ENCODE results near the gene SLC4A4. TPM values are rescaled to one million over a fixed set of nuclear protein-coding genes. Genes with fewer than 3 reads are reported as not detected.

The SLC4A4 gene
- total RNA-seq = 13.0 and 24.8 TPM in 2 replicates

DNA sequence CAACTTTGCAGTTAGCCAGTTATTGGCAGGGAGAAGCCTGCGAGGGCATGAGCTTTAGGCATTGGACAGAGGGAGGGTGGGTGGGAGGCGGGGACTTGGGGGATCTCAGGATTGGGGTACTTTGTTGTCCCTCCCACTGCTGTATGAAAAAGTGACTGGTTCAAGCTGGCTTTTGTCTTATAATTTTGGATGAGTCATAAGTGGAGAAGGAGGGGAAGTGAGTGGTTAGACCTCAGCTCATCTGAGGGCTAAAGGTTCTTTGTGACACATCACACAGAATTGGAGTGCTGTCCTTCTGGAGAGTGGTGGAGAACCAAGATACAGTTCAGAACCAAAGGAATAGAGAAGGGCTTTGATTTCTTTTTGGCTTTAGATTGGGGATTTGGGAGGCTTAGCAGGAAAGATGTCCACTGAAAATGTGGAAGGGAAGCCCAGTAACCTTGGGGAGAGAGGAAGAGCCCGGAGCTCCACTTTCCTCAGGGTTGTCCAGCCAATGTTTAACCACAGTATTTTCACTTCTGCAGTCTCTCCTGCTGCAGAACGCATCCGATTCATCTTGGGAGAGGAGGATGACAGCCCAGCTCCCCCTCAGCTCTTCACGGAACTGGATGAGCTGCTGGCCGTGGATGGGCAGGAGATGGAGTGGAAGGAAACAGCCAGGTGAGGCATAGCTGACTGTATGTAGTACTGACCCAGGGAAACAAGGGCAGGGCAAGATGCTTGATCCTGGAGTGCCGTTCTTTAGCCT lies at the start of gene SLC4A4:
SLC4A4 (plus strand) TSS at position 175 of the 748 bp plus-strand sequence.
- Histone ChIP-seq H2AFZ (ENCODE audit: low read length) (no peak within 1 kb of the TSS), H3K4me2 (ENCODE audit: insufficient read depth, low read length) (peak within 1 kb of the TSS; percentile 42), H3K36me3 (ENCODE audit: insufficient read depth, low read length) (no peaks in the 10 kb centered on the region), H3K4me1 (ENCODE audit: insufficient read depth, low read length) (peaks cover 11% of the 10 kb centered on the region), H4K20me1 (ENCODE audit: insufficient read depth, low read length) (no peaks in the 10 kb centered on the region), H3K27me3 (ENCODE audit: insufficient read depth, low read length) (no peaks in the 10 kb centered on the region), H3K4me3 (ENCODE audit: insufficient read depth, low read length) (no peak within 1 kb of the TSS), H3K79me2 (ENCODE audit: insufficient read depth, low read length) (peaks cover 3% of the 10 kb centered on the region), H3K27ac (ENCODE audit: low read depth, low read length) (no peak within 1 kb of the TSS), H3K9me3 (ENCODE audit: low read depth, low read length) (no peaks in the 10 kb centered on the region)
- DNase-seq (ENCODE audit: insufficient read length, low spot score, missing footprints) = peak; percentile 85
- TF ChIP-seq, protein P1, sequence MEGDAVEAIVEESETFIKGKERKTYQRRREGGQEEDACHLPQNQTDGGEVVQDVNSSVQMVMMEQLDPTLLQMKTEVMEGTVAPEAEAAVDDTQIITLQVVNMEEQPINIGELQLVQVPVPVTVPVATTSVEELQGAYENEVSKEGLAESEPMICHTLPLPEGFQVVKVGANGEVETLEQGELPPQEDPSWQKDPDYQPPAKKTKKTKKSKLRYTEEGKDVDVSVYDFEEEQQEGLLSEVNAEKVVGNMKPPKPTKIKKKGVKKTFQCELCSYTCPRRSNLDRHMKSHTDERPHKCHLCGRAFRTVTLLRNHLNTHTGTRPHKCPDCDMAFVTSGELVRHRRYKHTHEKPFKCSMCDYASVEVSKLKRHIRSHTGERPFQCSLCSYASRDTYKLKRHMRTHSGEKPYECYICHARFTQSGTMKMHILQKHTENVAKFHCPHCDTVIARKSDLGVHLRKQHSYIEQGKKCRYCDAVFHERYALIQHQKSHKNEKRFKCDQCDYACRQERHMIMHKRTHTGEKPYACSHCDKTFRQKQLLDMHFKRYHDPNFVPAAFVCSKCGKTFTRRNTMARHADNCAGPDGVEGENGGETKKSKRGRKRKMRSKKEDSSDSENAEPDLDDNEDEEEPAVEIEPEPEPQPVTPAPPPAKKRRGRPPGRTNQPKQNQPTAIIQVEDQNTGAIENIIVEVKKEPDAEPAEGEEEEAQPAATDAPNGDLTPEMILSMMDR (IDR thresholded peaks at IDR 0.05; ENCODE audit: extremely low read depth, low read depth, low read length) = no peak

- Histone ChIP-seq H4K20me1 (ENCODE audit: insufficient read depth, low read length) (no peaks in the 10 kb centered on the region), H3K4me3 (ENCODE audit: insufficient read depth, low read length) (no peak overlapping the region), H3K79me2 (ENCODE audit: insufficient read depth, low read length) (peaks cover 35% of the 10 kb centered on the region), H3K9me3 (ENCODE audit: low read depth, low read length) (no peaks in the 10 kb centered on the region), H3K27me3 (ENCODE audit: insufficient read depth, low read length) (no peaks in the 10 kb centered on the region), H3K36me3 (ENCODE audit: insufficient read depth, low read length) (no peaks in the 10 kb centered on the region), H3K27ac (ENCODE audit: low read depth, low read length) (peak overlapping the region; percentile 90), H3K4me2 (ENCODE audit: insufficient read depth, low read length) (peak overlapping the region; percentile 44), H3K4me1 (ENCODE audit: insufficient read depth, low read length) (peaks cover 55% of the 10 kb centered on the region), H2AFZ (ENCODE audit: low read length) (peak overlapping the region; percentile 7)
- TF ChIP-seq, protein P1 (IDR thresholded peaks at IDR 0.05; ENCODE audit: extremely low read depth, low read depth, low read length) = no peak
- no peak for DNase-seq (ENCODE audit: insufficient read length, low spot score, missing footprints)
Measured at GRCh38 chr4:71290074-71290473, 48.7 kb upstream of the SLC4A4 start.

DNA sequence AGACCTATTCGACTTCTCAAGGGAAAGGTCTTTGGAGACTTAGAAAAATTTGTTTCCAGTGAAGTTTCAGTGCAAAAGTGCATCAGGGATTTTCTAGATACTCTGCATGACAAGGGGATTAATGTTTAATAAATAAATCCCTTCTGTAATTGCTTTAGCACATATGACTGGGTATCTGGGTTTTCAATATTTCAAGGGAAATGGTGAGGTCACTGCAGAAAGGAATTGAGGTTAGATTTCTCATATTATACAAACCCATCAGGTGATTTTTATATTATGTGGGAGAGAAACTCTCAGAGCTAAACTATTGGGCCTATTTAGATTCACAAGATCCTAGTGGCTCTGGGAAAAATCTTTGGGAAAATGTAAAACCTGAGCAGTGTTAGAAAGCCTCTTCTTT lies 48.3 kb upstream of the SLC4A4 start:
- Histone ChIP-seq H4K20me1 (ENCODE audit: insufficient read depth, low read length) (no peaks in the 10 kb centered on the region), H3K4me2 (ENCODE audit: insufficient read depth, low read length) (peak overlapping the region; percentile 44), H3K79me2 (ENCODE audit: insufficient read depth, low read length) (peaks cover 31% of the 10 kb centered on the region), H3K9me3 (ENCODE audit: low read depth, low read length) (no peaks in the 10 kb centered on the region), H2AFZ (ENCODE audit: low read length) (peak overlapping the region; percentile 7), H3K4me3 (ENCODE audit: insufficient read depth, low read length) (no peak overlapping the region), H3K27ac (ENCODE audit: low read depth, low read length) (peak overlapping the region; percentile 90), H3K36me3 (ENCODE audit: insufficient read depth, low read length) (no peaks in the 10 kb centered on the region), H3K4me1 (ENCODE audit: insufficient read depth, low read length) (peaks cover 59% of the 10 kb centered on the region), H3K27me3 (ENCODE audit: insufficient read depth, low read length) (no peaks in the 10 kb centered on the region)
- TF ChIP-seq, protein P1 (IDR thresholded peaks at IDR 0.05; ENCODE audit: extremely low read depth, low read depth, low read length) = no peak
- DNase-seq (ENCODE audit: insufficient read length, low spot score, missing footprints) = peak; percentile 63

DNA sequence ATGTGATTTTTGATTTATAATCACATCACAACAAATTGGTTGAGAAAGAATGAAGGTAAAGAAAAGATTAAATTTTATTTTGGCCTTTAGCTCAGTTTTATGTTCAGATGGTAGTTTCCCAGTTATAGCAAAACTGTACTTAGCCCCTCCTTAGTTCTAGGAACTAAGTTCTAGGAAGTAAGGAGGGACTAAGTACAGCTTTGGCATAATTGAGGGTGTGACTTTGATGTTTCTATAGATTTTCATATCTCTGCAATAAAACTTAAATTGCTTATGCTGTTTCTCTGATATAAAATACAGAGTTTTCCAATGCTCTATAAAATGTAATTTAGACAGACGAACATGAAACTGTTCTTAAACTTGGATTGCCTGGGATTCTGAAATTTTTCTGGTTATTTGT lies 46.6 kb upstream of the SLC4A4 start:
- no peaks in the 10 kb centered on the region for H3K36me3 ChIP-seq (ENCODE audit: insufficient read depth, low read length)
- H3K4me1 ChIP-seq (ENCODE audit: insufficient read depth, low read length) = peaks cover 58% of the 10 kb centered on the region
- no peak overlapping the region for H3K4me2 ChIP-seq (ENCODE audit: insufficient read depth, low read length)
- H3K27ac ChIP-seq (ENCODE audit: low read depth, low read length) = no peak overlapping the region
- peaks cover 29% of the 10 kb centered on the region for H3K79me2 ChIP-seq (ENCODE audit: insufficient read depth, low read length)
- no peak overlapping the region for H2AFZ ChIP-seq (ENCODE audit: low read length)
- no peaks in the 10 kb centered on the region for H4K20me1 ChIP-seq (ENCODE audit: insufficient read depth, low read length)
- no peak for DNase-seq (ENCODE audit: insufficient read length, low spot score, missing footprints)
- H3K27me3 ChIP-seq (ENCODE audit: insufficient read depth, low read length) = no peaks in the 10 kb centered on the region
- TF ChIP-seq, protein P1 (IDR thresholded peaks at IDR 0.05; ENCODE audit: extremely low read depth, low read depth, low read length) = no peak
- no peak overlapping the region for H3K4me3 ChIP-seq (ENCODE audit: insufficient read depth, low read length)
- no peaks in the 10 kb centered on the region for H3K9me3 ChIP-seq (ENCODE audit: low read depth, low read length)
